Astrocyte (in vitro differentiated cells and primary cell): ENCODE data around the gene LRRC4C.

ENCODE experiments used
- CTCF ChIP-seq: IDR thresholded peaks from 2 replicates; pipeline ENCODE4 v1.5.1; 2011; ENCODE audit warnings: low read depth, mild to moderate bottlenecking, inconsistent platforms, low read length, moderate library complexity; ENCODE audit not compliant: insufficient read depth
- EZH2 ChIP-seq: IDR thresholded peaks from 2 replicates; pipeline ENCODE4 v1.6.1; 2012; ENCODE audit warnings: mild to moderate bottlenecking, low read length, inconsistent platforms; ENCODE audit not compliant: insufficient read depth

GRCh38 chr11:40924915-40925314 is 534.5 kb downstream of the LRRC4C start:
- TF ChIP-seq EZH2 (no peak), CTCF (no peak)
